HEK293 (cell line): ENCODE data around the gene BRCA1.

Source experiments
- AEBP2 ChIP-seq: fragments of 450-650 bp; formaldehyde crosslinking; IDR thresholded peaks from 2 replicates; pipeline ENCODE4 v1.5.1; 2016; ENCODE audit warnings: missing biosample characterization, missing genetic modification characterization, borderline replicate concordance
- GLIS1 ChIP-seq: fragments of 450-650 bp; formaldehyde crosslinking; IDR thresholded peaks from 2 replicates; pipeline ENCODE4 v1.5.1; 2016; ENCODE audit warnings: missing biosample characterization, missing genetic modification characterization
- KLF1 ChIP-seq: fragments of 450-650 bp; formaldehyde crosslinking; IDR thresholded peaks from 2 replicates; pipeline ENCODE4 v1.5.1; 2016; ENCODE audit warnings: missing biosample characterization, missing genetic modification characterization
- KLF7 ChIP-seq: fragments of 450-650 bp; formaldehyde crosslinking; IDR thresholded peaks from 2 replicates; pipeline ENCODE4 v1.5.1; 2016; ENCODE audit warnings: missing biosample characterization, missing genetic modification characterization, borderline replicate concordance
- PBX3 ChIP-seq: sonication (generic); formaldehyde crosslinking; IDR thresholded peaks from 2 replicates; pipeline ENCODE4 v1.8.1; 2022; ENCODE audit warnings: mild to moderate bottlenecking, moderate library complexity, missing genetic modification reagents
- SALL2 ChIP-seq: fragments of 450-650 bp; formaldehyde crosslinking; IDR thresholded peaks from 2 replicates; pipeline ENCODE4 v1.5.0; 2017; ENCODE audit warnings: missing biosample characterization, mild to moderate bottlenecking, missing genetic modification characterization, borderline replicate concordance
- SP3 ChIP-seq: fragments of 450-650 bp; formaldehyde crosslinking; IDR thresholded peaks from 2 replicates; pipeline ENCODE4 v1.5.1; 2016; ENCODE audit warnings: missing biosample characterization, missing genetic modification characterization
- ZFP37 ChIP-seq: fragments of 450-650 bp; formaldehyde crosslinking; IDR thresholded peaks from 2 replicates; pipeline ENCODE4 v1.5.1; 2016; ENCODE audit warnings: missing biosample characterization, missing genetic modification characterization
- ZNF114 ChIP-seq: fragments of 450-650 bp; formaldehyde crosslinking; IDR thresholded peaks from 2 replicates; pipeline ENCODE4 v1.5.0; 2017; ENCODE audit warnings: missing biosample characterization, missing genetic modification characterization
- ZNF121 ChIP-seq: fragments of 450-650 bp; formaldehyde crosslinking; IDR thresholded peaks from 2 replicates; pipeline ENCODE4 v1.5.1; 2016; ENCODE audit warnings: missing biosample characterization, missing genetic modification characterization
- ZNF2 ChIP-seq: fragments of 450-650 bp; formaldehyde crosslinking; IDR thresholded peaks from 2 replicates; pipeline ENCODE4 v1.5.1; 2016; ENCODE audit warnings: missing biosample characterization, missing genetic modification characterization
- ZNF274 ChIP-seq, 2 experiments: fragments of 200-500 bp in 1 of 2; fragments of 450-650 bp in 1 of 2; sonication (Bioruptor generic) in 1 of 2; formaldehyde crosslinking in 1 of 2; IDR thresholded peaks; 2 replicates each; pipeline versions ENCODE4 v1.5.1 to v1.6.1; 2014 to 2016; ENCODE audit warnings: borderline replicate concordance in 1 of 2, inconsistent platforms in 1 of 2, low read length in 1 of 2, missing biosample characterization in 1 of 2, missing genetic modification characterization in 1 of 2
- ZNF302 ChIP-seq: fragments of 450-650 bp; formaldehyde crosslinking; IDR thresholded peaks from 2 replicates; pipeline ENCODE4 v1.5.1; 2016; ENCODE audit warnings: missing biosample characterization, missing genetic modification characterization, low read depth
- ZNF394 ChIP-seq: fragments of 450-650 bp; formaldehyde crosslinking; IDR thresholded peaks from 2 replicates; pipeline ENCODE4 v1.5.1; 2016; ENCODE audit warnings: missing biosample characterization, missing genetic modification characterization, mild to moderate bottlenecking, moderate library complexity, borderline replicate concordance
- ZNF449 ChIP-seq: fragments of 450-650 bp; formaldehyde crosslinking; IDR thresholded peaks from 2 replicates; pipeline ENCODE4 v1.5.1; 2017; ENCODE audit warnings: missing biosample characterization, mild to moderate bottlenecking, missing genetic modification characterization, moderate library complexity
- ZNF510 ChIP-seq: fragments of 450-650 bp; formaldehyde crosslinking; IDR thresholded peaks from 2 replicates; pipeline ENCODE4 v1.5.1; 2018; ENCODE audit warnings: mild to moderate bottlenecking, missing genetic modification characterization, missing biosample characterization; ENCODE audit not compliant: insufficient replicate concordance
- ZNF518A ChIP-seq: fragments of 450-650 bp; formaldehyde crosslinking; conservative IDR thresholded peaks from 2 replicates; pipeline ENCODE4 v1.5.1; 2016; ENCODE audit warnings: low read depth, missing biosample characterization, missing genetic modification characterization
- ZNF529 ChIP-seq: fragments of 450-650 bp; formaldehyde crosslinking; IDR thresholded peaks from 2 replicates; pipeline ENCODE4 v1.5.1; 2017; ENCODE audit warnings: missing genetic modification characterization, missing biosample characterization; ENCODE audit not compliant: insufficient replicate concordance
- ZNF544 ChIP-seq: fragments of 450-650 bp; formaldehyde crosslinking; IDR thresholded peaks from 2 replicates; pipeline ENCODE4 v1.5.0; 2017; ENCODE audit warnings: missing biosample characterization, missing genetic modification characterization
- ZNF548 ChIP-seq: fragments of 450-650 bp; formaldehyde crosslinking; IDR thresholded peaks from 2 replicates; pipeline ENCODE4 v1.5.1; 2016; ENCODE audit warnings: missing biosample characterization, missing genetic modification characterization
- ZNF561 ChIP-seq: fragments of 450-650 bp; IDR thresholded peaks from 2 replicates; pipeline ENCODE4 v1.5.1; 2018; ENCODE audit warnings: missing biosample characterization, missing genetic modification characterization, borderline replicate concordance
- ZNF660 ChIP-seq: fragments of 450-650 bp; IDR thresholded peaks from 2 replicates; pipeline ENCODE4 v1.5.1; 2018; ENCODE audit warnings: missing biosample characterization, mild to moderate bottlenecking, missing genetic modification characterization
- ZNF677 ChIP-seq: fragments of 450-650 bp; IDR thresholded peaks from 2 replicates; pipeline ENCODE4 v1.5.0; 2018; ENCODE audit warnings: missing biosample characterization, mild to moderate bottlenecking, missing genetic modification characterization, moderate library complexity
- ZNF747 ChIP-seq: fragments of 450-650 bp; formaldehyde crosslinking; IDR thresholded peaks from 2 replicates; pipeline ENCODE4 v1.5.1; 2016; ENCODE audit warnings: missing biosample characterization, missing genetic modification characterization
- ZNF785 ChIP-seq: fragments of 450-650 bp; formaldehyde crosslinking; IDR thresholded peaks from 2 replicates; pipeline ENCODE4 v1.5.1; 2016; ENCODE audit warnings: missing biosample characterization, missing genetic modification characterization
- TF ChIP-seq, protein P1 (sequence below): fragments of 450-650 bp; formaldehyde crosslinking; IDR thresholded peaks from 2 replicates; pipeline ENCODE4 v1.5.1; 2017; ENCODE audit warnings: missing biosample characterization, missing genetic modification characterization

Gene BRCA1

GRCh38 chr17:43125133-43125966 is at the start of gene BRCA1 (continued):
- TF ChIP-seq, protein P1, sequence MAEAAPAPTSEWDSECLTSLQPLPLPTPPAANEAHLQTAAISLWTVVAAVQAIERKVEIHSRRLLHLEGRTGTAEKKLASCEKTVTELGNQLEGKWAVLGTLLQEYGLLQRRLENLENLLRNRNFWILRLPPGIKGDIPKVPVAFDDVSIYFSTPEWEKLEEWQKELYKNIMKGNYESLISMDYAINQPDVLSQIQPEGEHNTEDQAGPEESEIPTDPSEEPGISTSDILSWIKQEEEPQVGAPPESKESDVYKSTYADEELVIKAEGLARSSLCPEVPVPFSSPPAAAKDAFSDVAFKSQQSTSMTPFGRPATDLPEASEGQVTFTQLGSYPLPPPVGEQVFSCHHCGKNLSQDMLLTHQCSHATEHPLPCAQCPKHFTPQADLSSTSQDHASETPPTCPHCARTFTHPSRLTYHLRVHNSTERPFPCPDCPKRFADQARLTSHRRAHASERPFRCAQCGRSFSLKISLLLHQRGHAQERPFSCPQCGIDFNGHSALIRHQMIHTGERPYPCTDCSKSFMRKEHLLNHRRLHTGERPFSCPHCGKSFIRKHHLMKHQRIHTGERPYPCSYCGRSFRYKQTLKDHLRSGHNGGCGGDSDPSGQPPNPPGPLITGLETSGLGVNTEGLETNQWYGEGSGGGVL (tag by site-specific recombination): no peak; the same call in 1 of the 2 replicates
- TF ChIP-seq KLF7 (no peak), ZNF660 (tag by site-specific recombination) (peak; percentile 58; the same call in 1 of the 2 replicates), ZNF2 (tag by site-specific recombination) (no peak), ZNF274 (IDR thresholded peaks at IDR 0.05; ENCODE audit: low read length) (no peak), ZNF274 (tag by site-specific recombination; IDR thresholded peaks at IDR 0.05; ENCODE audit: borderline replicate concordance) (no peak), ZNF114 (tag by site-specific recombination) (no peak), ZNF449 (tag by site-specific recombination) (no peak), ZNF510 (tag by site-specific recombination) (no peak), ZNF544 (tag by site-specific recombination) (no peak), ZNF561 (tag by site-specific recombination) (peak; percentile 56; the same call in 1 of the 2 replicates), ZFP37 (no peak), GLIS1 (peak; percentile 61), ZNF302 (tag by site-specific recombination) (no peak), ZNF677 (tag by site-specific recombination) (no peak), PBX3 (no peak), ZNF785 (tag by site-specific recombination) (no peak), ZNF121 (tag by site-specific recombination) (no peak), ZNF529 (no peak), KLF1 (peak; percentile 1; the same call in 1 of the 2 replicates), AEBP2 (tag by site-specific recombination) (no peak), ZNF394 (tag by site-specific recombination) (no peak), ZNF518A (peak; percentile 58; the same call in 1 of the 2 replicates), SALL2 (no peak), ZNF548 (no peak), ZNF747 (tag by site-specific recombination) (no peak), SP3 (tag by site-specific recombination) (peak; percentile 70)
